ENCODE results near the gene ANKS1A.

DNA sequence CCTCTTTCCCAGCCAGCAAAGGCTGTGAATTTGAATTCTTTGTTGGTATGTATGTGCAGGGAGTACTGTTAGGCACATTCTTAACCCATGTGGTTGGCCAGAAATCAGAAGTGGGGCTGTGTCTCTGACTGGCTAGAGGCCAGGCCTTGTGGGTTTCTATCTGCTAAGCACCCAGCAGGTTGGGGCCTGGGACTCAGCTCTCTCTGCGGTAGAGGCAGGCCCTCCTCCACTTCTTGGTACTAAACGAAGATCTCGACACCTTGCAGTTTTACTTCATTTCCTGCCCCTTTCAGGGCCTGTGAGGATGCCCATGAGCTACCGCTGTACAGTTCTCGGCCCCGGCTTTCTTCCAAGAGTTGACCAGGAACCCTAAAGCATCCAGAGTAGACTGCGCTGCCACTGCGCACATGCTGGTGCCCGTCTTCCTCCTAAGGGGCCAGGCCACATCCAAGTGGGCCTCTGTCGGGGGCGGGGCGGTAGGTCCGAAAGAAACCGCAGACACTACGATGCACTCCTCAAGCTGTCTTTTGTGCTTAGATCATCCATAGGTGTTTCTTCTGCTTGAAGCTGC, 201.0 kb downstream of the ANKS1A start:
- TF ChIP-seq, protein P1, sequence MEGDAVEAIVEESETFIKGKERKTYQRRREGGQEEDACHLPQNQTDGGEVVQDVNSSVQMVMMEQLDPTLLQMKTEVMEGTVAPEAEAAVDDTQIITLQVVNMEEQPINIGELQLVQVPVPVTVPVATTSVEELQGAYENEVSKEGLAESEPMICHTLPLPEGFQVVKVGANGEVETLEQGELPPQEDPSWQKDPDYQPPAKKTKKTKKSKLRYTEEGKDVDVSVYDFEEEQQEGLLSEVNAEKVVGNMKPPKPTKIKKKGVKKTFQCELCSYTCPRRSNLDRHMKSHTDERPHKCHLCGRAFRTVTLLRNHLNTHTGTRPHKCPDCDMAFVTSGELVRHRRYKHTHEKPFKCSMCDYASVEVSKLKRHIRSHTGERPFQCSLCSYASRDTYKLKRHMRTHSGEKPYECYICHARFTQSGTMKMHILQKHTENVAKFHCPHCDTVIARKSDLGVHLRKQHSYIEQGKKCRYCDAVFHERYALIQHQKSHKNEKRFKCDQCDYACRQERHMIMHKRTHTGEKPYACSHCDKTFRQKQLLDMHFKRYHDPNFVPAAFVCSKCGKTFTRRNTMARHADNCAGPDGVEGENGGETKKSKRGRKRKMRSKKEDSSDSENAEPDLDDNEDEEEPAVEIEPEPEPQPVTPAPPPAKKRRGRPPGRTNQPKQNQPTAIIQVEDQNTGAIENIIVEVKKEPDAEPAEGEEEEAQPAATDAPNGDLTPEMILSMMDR (IDR thresholded peaks at IDR 0.05) = no peak
- TF ChIP-seq POLR2A (IDR thresholded peaks at IDR 0.05) = no peak
